Measurements from ENCODE around the gene NEK4.
A peak's percentile ranks its signal among the peaks of the same experiment; 100 is the strongest.

Gene NEK4

GRCh38 chr3:52773361-52774065 lies 2.8 kb upstream of the NEK4 start:
- Histone ChIP-seq H4K20me1 (no peaks in the 10 kb centered on the region), H3K27ac (no peak overlapping the region), H3K4me1 (peaks cover 26 to 41% (median 37%) of the 10 kb centered on the region in 10 experiments), H3K9me3 (replicated peaks in 1 of 11) (no peaks in the 10 kb centered on the region), H3K36me3 (peaks cover 0 to 7% (median under 1%) of the 10 kb centered on the region in 11 experiments; a peak in 13 of 22 replicates), H3K9ac (no peak overlapping the region), H3K27me3 (no peaks in the 10 kb centered on the region), H3K4me3 (no peak overlapping the region), H3K4me2 (no peak overlapping the region)
- no peak for TF ChIP-seq Cebpa-rat (IDR thresholded peaks at IDR 0.05)

DNA sequence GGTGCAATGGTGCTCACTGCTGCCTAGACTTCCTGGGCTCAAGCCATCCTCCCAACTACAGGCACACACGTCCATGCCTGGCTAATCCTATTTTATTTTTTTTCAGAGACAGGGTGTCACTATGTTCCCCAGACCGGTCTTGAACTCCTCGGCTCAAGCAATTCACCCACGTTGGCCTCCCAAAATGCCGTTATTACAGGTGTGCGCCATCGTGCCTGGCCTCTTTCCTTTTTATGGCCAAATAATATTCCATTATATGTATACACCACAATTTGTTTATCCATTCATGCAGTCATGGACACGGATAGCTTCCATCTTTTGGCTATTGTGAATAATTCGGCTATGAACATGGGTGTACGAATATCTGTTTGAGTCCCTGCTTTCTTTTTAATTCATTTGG lies 962 bp upstream of the NEK4 start:
- H3K4me3 ChIP-seq = peak overlapping the region in 6 of 10 experiments; percentile 65 to 88 (median 78); a peak in 5 of 20 replicates

GRCh38 chr3:52771334-52771681 lies 568 bp upstream of the NEK4 start:
- H3K4me1 ChIP-seq = peaks cover 24 to 42% (median 30%) of the 10 kb centered on the region in 10 experiments
- peak overlapping the region; percentile 79 to 90 (median 86) for H3K9ac ChIP-seq
- peak overlapping the region; percentile 65 to 88 (median 78) for H3K4me3 ChIP-seq
- peak overlapping the region; percentile 65 to 98 (median 90) for H3K4me2 ChIP-seq
- H3K9me3 ChIP-seq (replicated peaks in 1 of 11) = no peaks in the 10 kb centered on the region
- peak overlapping the region; percentile 63 to 85 (median 81); a peak in 21 of 22 replicates for H3K27ac ChIP-seq
- H3K27me3 ChIP-seq = no peaks in the 10 kb centered on the region
- H3K36me3 ChIP-seq = peaks cover 13 to 29% (median 22%) of the 10 kb centered on the region in 11 experiments
- TF ChIP-seq Cebpa-rat (IDR thresholded peaks at IDR 0.05) = no peak
- no peaks in the 10 kb centered on the region for H4K20me1 ChIP-seq

More for the DNA sequence above, 962 bp upstream of the NEK4 start:
- Histone ChIP-seq H3K27me3 (no peaks in the 10 kb centered on the region), H3K4me2 (peak overlapping the region; percentile 65 to 98 (median 90); a peak in 21 of 22 replicates), H3K9ac (peak overlapping the region in 7 of 11 experiments; percentile 81 to 90 (median 86); a peak in 7 of 22 replicates), H4K20me1 (no peaks in the 10 kb centered on the region), H3K36me3 (peaks cover 13 to 25% (median 18%) of the 10 kb centered on the region in 11 experiments), H3K9me3 (replicated peaks in 1 of 11) (no peaks in the 10 kb centered on the region), H3K27ac (peak overlapping the region; percentile 63 to 85 (median 81); a peak in 19 of 22 replicates), H3K4me1 (peaks cover 24 to 42% (median 30%) of the 10 kb centered on the region in 10 experiments)
- TF ChIP-seq Cebpa-rat (IDR thresholded peaks at IDR 0.05) = no peak

GRCh38 chr3:52769786-52770455 lies 819 bp downstream of the NEK4 start:
- Histone ChIP-seq H3K4me2 (peak overlapping the region; percentile 82 to 99 (median 91)), H3K27me3 (no peaks in the 10 kb centered on the region), H3K4me3 (peak overlapping the region; percentile 65 to 88 (median 78)), H3K9me3 (replicated peaks in 1 of 11) (no peaks in the 10 kb centered on the region), H3K27ac (peak overlapping the region; percentile 63 to 85 (median 81); a peak in 21 of 22 replicates), H3K9ac (peak overlapping the region; percentile 79 to 90 (median 86)), H3K4me1 (peaks cover 21 to 33% (median 22%) of the 10 kb centered on the region in 10 experiments), H3K36me3 (peaks cover 27 to 43% (median 36%) of the 10 kb centered on the region in 11 experiments), H4K20me1 (no peaks in the 10 kb centered on the region)
- TF ChIP-seq Cebpa-rat (IDR thresholded peaks at IDR 0.05) = no peak

- H3K4me2 ChIP-seq = peak overlapping the region in 4 of 11 experiments; percentile 24 to 75 (median 58); a peak in 8 of 22 replicates
- H3K27me3 ChIP-seq = no peaks in the 10 kb centered on the region
- H3K4me1 ChIP-seq = peaks cover 0 to 44% (median 2%) of the 10 kb centered on the region in 10 experiments; a peak in 8 of 20 replicates
- no peak for TF ChIP-seq Cebpa-rat (IDR thresholded peaks at IDR 0.05)
- H4K20me1 ChIP-seq = no peaks in the 10 kb centered on the region
- peaks cover 72 to 100% (median 97%) of the 10 kb centered on the region in 11 experiments for H3K36me3 ChIP-seq
- peak overlapping the region in 9 of 11 experiments; percentile 4 to 84 (median 25); a peak in 13 of 22 replicates for H3K27ac ChIP-seq
- H3K4me3 ChIP-seq = no peak overlapping the region
- peak overlapping the region in 6 of 11 experiments; percentile 14 to 69 (median 54); a peak in 9 of 22 replicates for H3K9ac ChIP-seq
- H3K9me3 ChIP-seq (replicated peaks in 1 of 11) = no peaks in the 10 kb centered on the region
These were observed 7.3 kb downstream of the NEK4 start for GRCh38 chr3:52763466-52763865.

DNA sequence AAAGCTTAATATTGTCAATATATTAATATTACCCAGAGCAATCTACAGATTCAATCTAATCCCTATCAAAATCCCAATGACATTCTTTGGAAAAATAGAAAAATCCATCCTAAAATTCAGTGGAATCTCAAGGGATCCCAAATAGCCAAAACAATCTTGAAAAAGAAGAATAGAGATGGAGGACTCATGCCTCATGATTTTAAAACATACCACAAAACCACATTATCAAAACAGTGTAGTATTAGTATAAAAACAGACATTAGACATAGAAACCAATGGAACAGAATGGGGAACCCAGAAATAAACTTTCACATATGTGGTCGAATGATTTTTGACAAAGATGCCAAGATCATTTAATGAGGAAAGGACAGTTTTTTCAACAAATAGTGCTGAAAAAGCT lies 14.6 kb downstream of the NEK4 start:
- H3K9me3 ChIP-seq (replicated peaks in 1 of 11) = peaks cover 0 to 3% (median 0%) of the 10 kb centered on the region in 11 experiments; a peak in 1 of 22 replicates
- peaks cover 88 to 100% (median 98%) of the 10 kb centered on the region in 11 experiments for H3K36me3 ChIP-seq
- H3K4me1 ChIP-seq = peaks cover 0 to 35% (median 7%) of the 10 kb centered on the region in 10 experiments; a peak in 10 of 20 replicates
- H3K27me3 ChIP-seq = no peaks in the 10 kb centered on the region
- no peak overlapping the region for H3K9ac ChIP-seq
- no peak for TF ChIP-seq Cebpa-rat (IDR thresholded peaks at IDR 0.05)
- H4K20me1 ChIP-seq = no peaks in the 10 kb centered on the region
- H3K4me3 ChIP-seq = no peak overlapping the region
- H3K27ac ChIP-seq = no peak overlapping the region
- H3K4me2 ChIP-seq = no peak overlapping the region

DNA sequence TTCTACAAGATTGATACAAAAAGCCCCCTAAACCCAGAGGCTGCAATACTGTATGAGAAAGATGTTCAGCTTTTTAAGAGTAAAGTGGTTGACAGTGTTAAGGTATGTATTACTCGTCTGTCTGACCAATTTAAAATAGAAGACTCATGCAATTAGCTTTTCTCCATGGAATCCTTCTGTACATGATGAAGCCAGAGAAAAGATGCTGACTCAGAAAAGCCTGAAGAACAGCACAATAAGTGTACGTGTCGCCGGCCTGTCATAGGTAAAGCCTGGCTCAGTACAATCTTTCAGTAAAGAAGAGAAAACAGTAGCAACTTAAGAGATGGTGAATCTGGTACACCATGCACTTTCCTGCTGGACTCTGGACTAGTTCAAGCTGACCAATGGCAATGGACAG lies 16.4 kb downstream of the NEK4 start:
- Histone ChIP-seq H3K9me3 (replicated peaks in 1 of 11) (peaks cover 0 to 3% (median 0%) of the 10 kb centered on the region in 11 experiments; a peak in 1 of 22 replicates), H4K20me1 (no peaks in the 10 kb centered on the region), H3K9ac (no peak overlapping the region), H3K4me2 (no peak overlapping the region), H3K27ac (no peak overlapping the region), H3K36me3 (peaks cover 88 to 100% (median 98%) of the 10 kb centered on the region in 11 experiments), H3K4me1 (peaks cover 0 to 35% (median 7%) of the 10 kb centered on the region in 10 experiments; a peak in 10 of 20 replicates), H3K27me3 (no peaks in the 10 kb centered on the region), H3K4me3 (no peak overlapping the region)
- TF ChIP-seq Cebpa-rat (IDR thresholded peaks at IDR 0.05) = no peak

GRCh38 chr3:52752045-52752660 lies 18.6 kb downstream of the NEK4 start:
- peak overlapping the region in 3 of 11 experiments; percentile 7 to 23 (median 16); a peak in 5 of 22 replicates for H3K9ac ChIP-seq
- no peaks in the 10 kb centered on the region for H3K27me3 ChIP-seq
- peak overlapping the region in 5 of 11 experiments; percentile 55 to 80 (median 77); a peak in 10 of 22 replicates for H3K4me2 ChIP-seq
- TF ChIP-seq Cebpa-rat (IDR thresholded peaks at IDR 0.05) = no peak
- H4K20me1 ChIP-seq = no peaks in the 10 kb centered on the region
- H3K9me3 ChIP-seq (replicated peaks in 1 of 11) = peaks cover 0 to 3% (median 0%) of the 10 kb centered on the region in 11 experiments; a peak in 1 of 22 replicates
- peaks cover 0 to 35% (median 7%) of the 10 kb centered on the region in 10 experiments; a peak in 10 of 20 replicates for H3K4me1 ChIP-seq
- peak overlapping the region in 6 of 11 experiments; percentile 6 to 66 (median 54); a peak in 11 of 22 replicates for H3K27ac ChIP-seq
- H3K4me3 ChIP-seq = no peak overlapping the region
- H3K36me3 ChIP-seq = peaks cover 87 to 100% (median 96%) of the 10 kb centered on the region in 11 experiments

Data from BLaER1 treated with 17β-estradiol and CSF1 and Interleukin-3, amounts not matched to agents 10 nM and 100 nM (cell line).